NCI-H1694 (cell line): ENCODE measurements around the gene HCLS1.
"Not testable (repeated sequence)": the region's sequence is repeated elsewhere in the genome, so short reads cannot be mapped to it uniquely, and the experiment has no call there.

Experiments used
- DNase-seq: peaks from one replicate; lab custom pipeline; 2025; lab: John Stamatoyannopoulos, UW

Gene HCLS1

GRCh38 chr3:121595765-121596406 lies 64.8 kb downstream of the HCLS1 start:
- no peak for DNase-seq

DNA sequence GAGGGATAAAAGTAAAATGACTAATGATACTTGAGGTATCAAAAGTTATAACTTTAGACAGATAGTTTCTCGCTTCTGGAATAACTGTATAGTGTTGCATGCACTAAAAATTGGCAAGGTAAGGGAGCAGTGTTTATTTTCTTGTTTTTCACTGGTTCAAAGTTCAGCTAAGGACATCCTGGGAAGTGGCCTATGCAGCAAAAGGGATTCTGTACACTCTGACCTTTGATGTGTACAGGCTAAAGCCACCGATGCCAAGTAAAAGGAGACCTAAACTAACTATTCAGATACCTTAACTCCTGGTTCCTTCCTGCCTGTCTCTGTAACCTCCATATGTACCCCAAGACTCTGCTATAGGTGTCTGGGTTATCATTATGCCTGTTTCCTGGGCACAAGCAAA lies 65.9 kb downstream of the HCLS1 start:
- no peak for DNase-seq

DNA sequence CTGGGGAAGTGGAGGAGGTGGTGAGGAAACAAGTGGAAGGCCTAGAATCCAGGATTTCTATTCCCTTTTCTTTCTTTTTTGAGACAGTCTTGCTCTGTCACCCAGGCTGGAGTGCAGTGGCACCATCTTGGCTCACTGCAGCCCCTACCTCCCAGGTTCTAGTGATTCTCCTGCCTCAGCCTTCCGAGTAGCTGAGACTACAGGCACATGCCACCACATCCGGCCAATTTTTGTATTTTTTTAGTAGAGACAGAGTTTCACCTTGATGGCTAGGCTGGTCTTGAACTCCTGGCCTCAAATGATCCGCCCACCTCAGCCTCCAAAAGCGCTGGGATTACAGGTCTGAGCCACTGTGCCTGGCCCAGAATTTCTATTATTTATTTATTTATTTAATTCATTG lies 66.9 kb downstream of the HCLS1 start:
- DNase-seq: not testable (repeated sequence)

GRCh38 chr3:121592856-121593702 lies 67.6 kb downstream of the HCLS1 start, which contains the start of gene FBXO40:
Gene FBXO40 (plus strand): TSS chr3:121593379. CDS start chr3:121620576, 27,197 bp downstream.
- DNase-seq: no peak

- DNase-seq: no peak
Measured at GRCh38 chr3:121584418-121584817, 76.3 kb downstream of the HCLS1 start.

DNA sequence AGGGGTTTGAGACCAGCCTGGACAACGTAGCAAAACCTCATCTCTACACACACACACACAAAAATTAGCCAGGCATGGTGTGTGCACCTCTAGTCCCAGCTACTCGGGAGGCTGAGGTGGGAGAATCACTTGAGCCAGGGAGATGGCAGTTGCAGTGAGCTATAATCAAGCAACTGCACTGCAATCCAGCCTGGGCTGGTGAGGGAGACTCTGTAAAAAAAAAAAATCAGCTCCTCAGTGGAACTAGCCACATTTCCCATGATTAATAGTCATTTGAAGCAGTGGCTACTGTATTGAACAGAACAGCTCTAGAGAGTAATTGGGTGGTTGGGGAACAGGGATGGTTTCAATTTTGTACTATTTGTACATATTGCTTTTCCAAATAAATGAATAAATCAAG lies 79.0 kb downstream of the HCLS1 start:
- no peak for DNase-seq
